Endothelial cell of umbilical vein (primary cell): Measurements from ENCODE around the gene NR6A1.

Experiments used
- EZH2 ChIP-seq: IDR thresholded peaks from 2 replicates; pipeline ENCODE4 v1.6.1; 2012; ENCODE audit warnings: borderline replicate concordance, low read depth, mild to moderate bottlenecking, moderate library complexity, low read length, inconsistent platforms; ENCODE audit not compliant: severe bottlenecking
- POLR2A ChIP-seq: IDR thresholded peaks from 2 replicates; pipeline ENCODE4 v1.6.1; 2012; ENCODE audit warnings: low read depth, mild to moderate bottlenecking, control low read depth, low read length
- POLR2AphosphoS5 ChIP-seq: IDR thresholded peaks from 2 replicates; pipeline ENCODE4 v1.6.1; 2012; ENCODE audit warnings: low read depth, mild to moderate bottlenecking, control low read depth, low read length, moderate library complexity; ENCODE audit not compliant: insufficient read depth
- TF ChIP-seq, protein P1 (sequence below), 2 donors: IDR thresholded peaks; 1 replicate in 1 of 2; 2 replicates in 1 of 2; pipeline ENCODE4 v1.5.1; 2011; ENCODE audit warnings: low read length in 2 of 2, mild to moderate bottlenecking in 2 of 2, moderate library complexity in 2 of 2, control low read depth in 1 of 2, inconsistent platforms in 1 of 2, low read depth in 1 of 2; ENCODE audit not compliant: insufficient read depth in 1 of 2; ENCODE audit errors: extremely low read depth in 1 of 2

DNA sequence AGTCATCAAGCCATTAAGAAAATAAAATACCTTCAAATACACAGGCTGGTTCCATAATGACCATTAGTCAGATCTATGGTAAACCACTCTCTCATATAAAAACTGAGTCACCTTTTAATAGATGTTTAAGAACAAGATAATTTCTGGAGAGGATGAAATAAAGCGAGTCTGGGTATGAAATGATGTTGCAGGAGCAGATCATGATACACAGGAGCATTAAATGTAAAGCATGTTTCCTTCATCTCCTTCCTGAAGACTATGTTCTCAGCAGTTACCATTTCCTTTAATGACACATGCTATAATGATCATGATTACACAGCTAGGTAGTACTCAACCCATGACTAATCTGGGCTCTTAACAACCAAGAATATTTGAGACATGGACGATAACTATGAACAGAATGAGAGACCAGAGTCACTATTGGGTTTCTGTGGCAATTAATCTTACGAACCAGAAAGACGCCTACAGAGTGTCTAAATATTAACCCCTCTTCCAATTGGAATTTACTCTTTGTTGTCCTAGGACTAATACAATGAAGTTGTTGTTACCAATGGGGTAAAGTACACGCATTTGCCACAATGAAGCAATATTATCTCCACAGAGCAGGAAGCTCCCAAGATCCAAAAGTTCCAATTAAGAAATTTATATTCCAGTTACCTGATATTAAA lies 105.6 kb downstream of the NR6A1 start:
- TF ChIP-seq POLR2AphosphoS5 (no peak), POLR2A (no peak), EZH2 (no peak)
- TF ChIP-seq, protein P1, sequence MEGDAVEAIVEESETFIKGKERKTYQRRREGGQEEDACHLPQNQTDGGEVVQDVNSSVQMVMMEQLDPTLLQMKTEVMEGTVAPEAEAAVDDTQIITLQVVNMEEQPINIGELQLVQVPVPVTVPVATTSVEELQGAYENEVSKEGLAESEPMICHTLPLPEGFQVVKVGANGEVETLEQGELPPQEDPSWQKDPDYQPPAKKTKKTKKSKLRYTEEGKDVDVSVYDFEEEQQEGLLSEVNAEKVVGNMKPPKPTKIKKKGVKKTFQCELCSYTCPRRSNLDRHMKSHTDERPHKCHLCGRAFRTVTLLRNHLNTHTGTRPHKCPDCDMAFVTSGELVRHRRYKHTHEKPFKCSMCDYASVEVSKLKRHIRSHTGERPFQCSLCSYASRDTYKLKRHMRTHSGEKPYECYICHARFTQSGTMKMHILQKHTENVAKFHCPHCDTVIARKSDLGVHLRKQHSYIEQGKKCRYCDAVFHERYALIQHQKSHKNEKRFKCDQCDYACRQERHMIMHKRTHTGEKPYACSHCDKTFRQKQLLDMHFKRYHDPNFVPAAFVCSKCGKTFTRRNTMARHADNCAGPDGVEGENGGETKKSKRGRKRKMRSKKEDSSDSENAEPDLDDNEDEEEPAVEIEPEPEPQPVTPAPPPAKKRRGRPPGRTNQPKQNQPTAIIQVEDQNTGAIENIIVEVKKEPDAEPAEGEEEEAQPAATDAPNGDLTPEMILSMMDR (IDR thresholded peaks at IDR 0.05; ENCODE audit: extremely low read depth in 1 of 2, insufficient read depth in 1 of 2, low read depth in 1 of 2, low read length in 2 of 2) = no peak
